Measurements from ENCODE around the gene STRBP.

Gene STRBP

GRCh38 chr9:123131993-123132392, 136.4 kb downstream of the STRBP start:
- no peak overlapping the region for H3K27ac ChIP-seq
- no peak for TF ChIP-seq CTCF (conservative IDR thresholded peaks at IDR 0.05)

- H3K27ac ChIP-seq, result no peak overlapping the region
- no peak for TF ChIP-seq CTCF (conservative IDR thresholded peaks at IDR 0.05)
Measured at GRCh38 chr9:123131258-123131657, 137.1 kb downstream of the STRBP start.

- H3K27ac ChIP-seq, result no peak overlapping the region
- TF ChIP-seq CTCF (conservative IDR thresholded peaks at IDR 0.05), result no peak
Measured at GRCh38 chr9:123129423-123129822, 139.0 kb downstream of the STRBP start.

DNA sequence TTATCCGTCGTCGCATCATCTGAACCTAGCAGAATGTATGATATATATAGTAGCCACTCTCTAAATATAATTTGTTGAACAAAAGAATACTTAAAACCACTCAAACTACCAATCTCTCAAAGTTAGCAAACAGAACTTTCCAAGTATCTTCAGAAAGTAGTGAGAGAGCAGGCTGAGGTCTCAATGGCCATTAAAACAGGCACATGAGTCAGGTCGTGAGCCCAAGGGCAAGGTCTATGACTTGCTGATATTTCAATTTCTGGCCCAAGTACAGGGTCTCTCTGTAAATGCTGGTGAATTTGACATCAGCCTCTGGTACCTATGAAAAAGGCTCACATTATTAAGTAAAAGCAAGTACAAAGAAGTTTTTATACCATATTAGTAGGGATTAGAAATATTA, 139.8 kb downstream of the STRBP start:
- TF ChIP-seq CTCF (conservative IDR thresholded peaks at IDR 0.05), result no peak
- no peak overlapping the region for H3K27ac ChIP-seq

DNA sequence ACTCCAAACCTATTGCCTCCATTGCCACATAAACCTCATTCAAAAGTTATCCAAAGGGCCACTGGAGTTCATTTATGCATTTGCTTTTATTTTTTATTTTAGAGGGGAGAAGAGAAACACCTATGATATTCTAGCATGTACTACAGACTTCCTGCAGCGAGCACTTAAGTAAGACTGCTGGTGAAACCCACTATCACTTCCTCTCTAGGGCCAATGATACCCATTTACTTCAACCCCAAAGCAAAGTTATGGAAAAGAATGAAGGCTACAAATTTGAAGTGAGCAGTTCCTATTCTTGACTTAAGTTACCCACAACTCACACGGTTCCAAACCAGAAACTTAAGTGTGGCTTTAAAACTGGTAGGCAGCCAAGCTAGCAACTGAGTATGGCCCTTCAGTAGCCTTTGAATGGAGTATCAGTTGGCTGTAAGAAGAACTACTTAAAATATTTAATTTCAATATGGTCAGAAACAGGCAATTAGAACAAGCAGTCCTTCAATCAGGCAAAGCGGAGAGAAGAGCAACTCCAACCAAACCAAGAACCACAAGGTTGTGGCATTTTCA, 140.8 kb downstream of the STRBP start:
- no peak for TF ChIP-seq CTCF (conservative IDR thresholded peaks at IDR 0.05)
- no peak overlapping the region for H3K27ac ChIP-seq

GRCh38 chr9:123121457-123121856, 146.9 kb downstream of the STRBP start:
- TF ChIP-seq CTCF (conservative IDR thresholded peaks at IDR 0.05), result no peak
- no peak overlapping the region for H3K27ac ChIP-seq

DNA sequence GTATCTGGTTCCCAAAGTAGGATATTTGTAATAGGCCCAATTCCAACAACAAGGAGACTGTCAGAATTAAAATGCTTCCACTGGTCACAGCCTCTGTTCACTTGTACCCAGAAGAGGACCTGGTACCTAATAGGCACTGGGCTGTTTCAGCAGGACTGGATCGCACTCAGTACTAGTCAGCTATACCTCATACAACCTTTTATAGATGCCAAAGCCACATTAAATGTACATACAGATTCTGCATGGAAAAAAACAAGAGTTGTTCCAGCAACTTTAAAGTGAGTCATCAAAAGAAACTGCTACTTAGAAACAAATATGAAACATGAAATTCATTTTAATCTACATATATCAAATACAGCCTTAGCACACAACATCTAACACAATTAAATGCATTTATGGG, 147.4 kb downstream of the STRBP start:
- H3K27ac ChIP-seq, result no peak overlapping the region
- TF ChIP-seq CTCF (conservative IDR thresholded peaks at IDR 0.05), result no peak

All from VCaP (cell line).